ENCODE measurements around the gene GABBR2.

GRCh38 chr9:98652741-98653140, 56.0 kb downstream of the GABBR2 start:
- TF ChIP-seq, protein P1, sequence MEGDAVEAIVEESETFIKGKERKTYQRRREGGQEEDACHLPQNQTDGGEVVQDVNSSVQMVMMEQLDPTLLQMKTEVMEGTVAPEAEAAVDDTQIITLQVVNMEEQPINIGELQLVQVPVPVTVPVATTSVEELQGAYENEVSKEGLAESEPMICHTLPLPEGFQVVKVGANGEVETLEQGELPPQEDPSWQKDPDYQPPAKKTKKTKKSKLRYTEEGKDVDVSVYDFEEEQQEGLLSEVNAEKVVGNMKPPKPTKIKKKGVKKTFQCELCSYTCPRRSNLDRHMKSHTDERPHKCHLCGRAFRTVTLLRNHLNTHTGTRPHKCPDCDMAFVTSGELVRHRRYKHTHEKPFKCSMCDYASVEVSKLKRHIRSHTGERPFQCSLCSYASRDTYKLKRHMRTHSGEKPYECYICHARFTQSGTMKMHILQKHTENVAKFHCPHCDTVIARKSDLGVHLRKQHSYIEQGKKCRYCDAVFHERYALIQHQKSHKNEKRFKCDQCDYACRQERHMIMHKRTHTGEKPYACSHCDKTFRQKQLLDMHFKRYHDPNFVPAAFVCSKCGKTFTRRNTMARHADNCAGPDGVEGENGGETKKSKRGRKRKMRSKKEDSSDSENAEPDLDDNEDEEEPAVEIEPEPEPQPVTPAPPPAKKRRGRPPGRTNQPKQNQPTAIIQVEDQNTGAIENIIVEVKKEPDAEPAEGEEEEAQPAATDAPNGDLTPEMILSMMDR (conservative IDR thresholded peaks at IDR 0.05; ENCODE audit: low read depth, low read length), result no peak
- TF ChIP-seq EZH2 (IDR thresholded peaks at IDR 0.05; ENCODE audit: borderline replicate concordance, low read depth, low read length, poor library complexity, severe bottlenecking), result no peak

All from A673 (cell line).